Kidney epithelial cell (primary cell): ENCODE results near the gene ADAM12. TPM values are rescaled to one million over a fixed set of nuclear protein-coding genes. Genes with fewer than 3 reads are reported as not detected.

ENCODE experiments used
- DNase-seq: peaks from one replicate; pipeline ENCODE4 v3.0.0-alpha.2; 2010; ENCODE audit warnings: low read depth
- H3K27me3 ChIP-seq: 2 replicates; pipeline ENCODE4 v1.6.0; 2011; ENCODE audit warnings: low read length; ENCODE audit not compliant: control insufficient read depth, insufficient read depth
- H3K36me3 ChIP-seq: 2 replicates; pipeline ENCODE4 v1.5.1; 2011; ENCODE audit warnings: low read length; ENCODE audit not compliant: control insufficient read depth, insufficient read depth
- H3K4me3 ChIP-seq: 2 replicates; pipeline ENCODE4 v1.5.1; 2011; ENCODE audit warnings: low read depth, mild to moderate bottlenecking, control low read depth, low read length
- total RNA-seq: library from RNA; depleted of rRNA; stranded (reverse); fragments of >200 nt; gene quantifications from 2 replicates; pipeline ENCODE4 v1.2.3, GENCODE V29; 2015
- TF ChIP-seq, protein P1 (sequence below): IDR thresholded peaks from 2 replicates; pipeline ENCODE4 v1.5.1; 2011; ENCODE audit warnings: mild to moderate bottlenecking, moderate library complexity, low read length, control low read depth, inconsistent platforms; ENCODE audit not compliant: insufficient read depth, poor library complexity, severe bottlenecking

Gene ADAM12
- total RNA-seq, 1 donor from 2014 or later: 21.9 TPM

DNA sequence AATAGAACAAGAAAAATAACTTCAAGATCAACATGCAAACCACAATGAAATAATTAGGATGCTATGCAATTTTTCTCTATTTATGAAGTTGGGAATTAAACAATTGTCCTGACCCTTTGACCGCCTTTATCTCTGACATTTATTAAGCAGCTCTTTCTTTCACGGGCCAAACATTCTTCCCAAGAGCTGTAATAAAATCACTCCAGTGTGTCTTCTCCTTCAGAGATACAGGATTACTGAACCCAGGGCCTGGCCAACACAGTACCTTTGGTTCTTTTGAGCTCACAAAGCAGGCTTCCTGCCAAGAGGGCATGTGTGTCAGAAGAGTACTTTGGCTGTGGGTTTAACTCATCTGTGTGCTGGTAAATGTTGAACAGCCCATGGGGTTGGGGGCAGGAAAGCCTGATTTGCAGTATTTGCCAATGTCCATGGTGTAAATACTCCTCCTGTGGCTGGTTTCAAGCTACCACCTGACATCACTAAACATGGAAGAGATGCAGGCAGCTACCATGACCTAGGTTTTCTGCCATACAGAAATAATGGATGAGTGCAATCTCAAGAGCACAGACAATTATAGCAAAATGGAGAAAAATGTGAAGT, 370.2 kb downstream of the ADAM12 start:
- TF ChIP-seq, protein P1, sequence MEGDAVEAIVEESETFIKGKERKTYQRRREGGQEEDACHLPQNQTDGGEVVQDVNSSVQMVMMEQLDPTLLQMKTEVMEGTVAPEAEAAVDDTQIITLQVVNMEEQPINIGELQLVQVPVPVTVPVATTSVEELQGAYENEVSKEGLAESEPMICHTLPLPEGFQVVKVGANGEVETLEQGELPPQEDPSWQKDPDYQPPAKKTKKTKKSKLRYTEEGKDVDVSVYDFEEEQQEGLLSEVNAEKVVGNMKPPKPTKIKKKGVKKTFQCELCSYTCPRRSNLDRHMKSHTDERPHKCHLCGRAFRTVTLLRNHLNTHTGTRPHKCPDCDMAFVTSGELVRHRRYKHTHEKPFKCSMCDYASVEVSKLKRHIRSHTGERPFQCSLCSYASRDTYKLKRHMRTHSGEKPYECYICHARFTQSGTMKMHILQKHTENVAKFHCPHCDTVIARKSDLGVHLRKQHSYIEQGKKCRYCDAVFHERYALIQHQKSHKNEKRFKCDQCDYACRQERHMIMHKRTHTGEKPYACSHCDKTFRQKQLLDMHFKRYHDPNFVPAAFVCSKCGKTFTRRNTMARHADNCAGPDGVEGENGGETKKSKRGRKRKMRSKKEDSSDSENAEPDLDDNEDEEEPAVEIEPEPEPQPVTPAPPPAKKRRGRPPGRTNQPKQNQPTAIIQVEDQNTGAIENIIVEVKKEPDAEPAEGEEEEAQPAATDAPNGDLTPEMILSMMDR: no peak
- peak; percentile 69 for DNase-seq
- no peak overlapping the region for H3K4me3 ChIP-seq
- no peaks in the 10 kb centered on the region for H3K36me3 ChIP-seq
- no peaks in the 10 kb centered on the region for H3K27me3 ChIP-seq

DNA sequence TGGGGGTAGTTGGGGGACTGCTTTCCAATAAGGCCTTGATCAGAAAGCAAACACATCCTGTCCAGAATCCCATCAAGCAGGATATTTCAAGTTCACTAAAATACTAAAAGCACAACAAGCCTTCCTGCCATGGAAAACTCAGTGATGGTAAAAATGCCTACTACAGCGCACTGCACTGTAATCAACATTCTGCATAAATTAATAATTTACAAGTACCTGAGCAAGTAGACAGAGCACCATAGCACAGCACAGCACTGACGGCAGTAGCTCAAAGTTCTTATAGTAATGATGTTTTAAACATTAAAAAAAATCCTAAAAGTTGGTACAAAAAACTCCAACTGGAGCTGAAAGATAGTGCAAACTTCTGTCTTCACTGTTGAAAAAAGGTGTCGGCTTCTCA, 371.4 kb downstream of the ADAM12 start:
- H3K36me3 ChIP-seq: no peaks in the 10 kb centered on the region
- H3K27me3 ChIP-seq: no peaks in the 10 kb centered on the region
- TF ChIP-seq, protein P1: no peak
- no peak overlapping the region for H3K4me3 ChIP-seq
- DNase-seq: no peak

DNA sequence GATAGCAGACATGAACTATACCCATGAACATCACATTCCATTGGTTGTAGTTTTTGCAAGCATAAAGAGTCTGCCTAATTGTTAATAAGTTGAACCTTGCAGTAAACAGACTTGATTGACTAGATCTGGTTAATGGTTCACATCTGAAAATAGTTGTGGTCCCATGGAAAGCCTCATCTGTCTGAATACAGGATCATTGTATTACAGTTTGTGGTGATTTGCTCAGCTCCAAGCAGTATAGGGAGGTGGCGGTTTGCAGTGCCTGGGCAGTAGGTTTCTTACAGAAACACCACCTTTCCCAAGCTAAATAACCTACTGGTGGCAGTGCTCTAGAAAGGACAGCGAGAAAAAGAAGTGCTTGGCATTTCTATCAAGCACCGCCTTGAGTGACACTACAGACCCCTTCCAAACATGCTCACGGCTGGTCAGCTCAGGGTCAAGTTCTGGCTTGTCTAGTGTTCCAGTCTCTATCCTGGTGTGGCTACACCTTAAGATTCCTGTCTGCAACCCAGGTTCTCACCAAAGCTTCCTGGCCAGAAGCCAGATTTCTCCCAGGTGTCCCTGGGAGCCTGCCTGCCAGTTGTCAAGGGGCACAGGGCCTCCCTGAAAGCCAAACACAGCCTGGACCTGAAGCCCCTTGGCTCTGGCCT, 372.0 kb downstream of the ADAM12 start:
- no peaks in the 10 kb centered on the region for H3K27me3 ChIP-seq
- TF ChIP-seq, protein P1: no peak

DNA sequence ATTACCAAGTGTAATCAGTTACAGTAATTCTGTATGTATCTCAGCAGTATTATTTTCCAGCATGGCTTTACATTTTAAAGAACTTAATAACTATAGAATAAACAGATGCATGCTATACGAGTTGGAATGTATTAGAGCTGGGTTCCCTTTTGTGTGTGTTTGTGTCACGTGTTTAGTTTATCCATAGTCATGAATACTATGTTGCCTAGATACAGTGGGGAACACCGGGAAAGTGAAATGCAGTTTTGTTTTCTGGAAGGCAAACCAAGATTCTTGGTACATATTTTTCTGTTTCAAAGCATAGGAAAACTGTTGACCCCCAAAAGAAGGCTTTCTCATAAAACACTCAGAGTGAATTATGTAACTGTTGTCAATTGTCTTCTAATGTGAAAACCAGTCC, 372.9 kb downstream of the ADAM12 start:
- no peak overlapping the region for H3K4me3 ChIP-seq
- no peaks in the 10 kb centered on the region for H3K36me3 ChIP-seq
- no peak for DNase-seq

More for the DNA sequence above, 372.0 kb downstream of the ADAM12 start:
- Histone ChIP-seq H3K4me3 (no peak overlapping the region), H3K36me3 (no peaks in the 10 kb centered on the region)
- DNase-seq: peak; percentile 53

DNA sequence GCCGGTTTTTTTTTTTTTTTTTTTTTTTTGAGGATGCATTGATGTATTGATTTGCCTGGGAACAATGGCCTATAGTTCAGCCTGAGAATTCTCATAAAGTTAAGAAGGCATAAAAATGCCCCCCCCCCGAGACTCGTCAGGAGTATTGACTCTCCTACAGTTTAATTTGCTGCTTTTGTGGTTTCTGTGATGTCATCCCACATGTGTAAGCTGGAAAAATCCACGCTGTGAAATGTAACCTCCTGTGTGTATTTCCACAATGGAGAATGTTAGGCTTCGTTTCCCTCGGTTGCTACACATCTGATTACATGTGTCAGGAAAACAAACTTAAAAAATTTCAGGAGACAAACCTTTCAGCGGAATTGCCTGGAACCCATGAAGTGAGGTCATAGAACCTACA, 374.0 kb downstream of the ADAM12 start:
- DNase-seq: peak; percentile 86
- H3K4me3 ChIP-seq: no peak overlapping the region
- H3K36me3 ChIP-seq: no peaks in the 10 kb centered on the region
- TF ChIP-seq, protein P1: no peak
- H3K27me3 ChIP-seq: no peaks in the 10 kb centered on the region

More for the DNA sequence above, 372.9 kb downstream of the ADAM12 start:
- TF ChIP-seq, protein P1: no peak
- H3K27me3 ChIP-seq: no peaks in the 10 kb centered on the region
